HepG2 (cell line): ENCODE measurements around the gene CD68. TPM values are rescaled to one million over a fixed set of nuclear protein-coding genes. Genes with fewer than 3 reads are reported as not detected.

Source experiments
- ATAC-seq: fragments of 200-7000 bp; cut with Tn5 transposase; 3 replicates; pipeline ENCODE4 v1.9.1; 2020; ENCODE audit warnings: mild to moderate bottlenecking, moderate library complexity
- BruUV-seq: library from RNA; stranded (reverse); fragments of 400-500 nt; replicated peaks from 2 replicates; lab custom pipeline; 2021; lab: Mats Ljungman, UMichigan
- CTCF ChIA-PET: fragments of 300-600 bp; formaldehyde crosslinking; extraction: SDS; loops from one replicate; lab custom pipeline; 2021; ENCODE audit warnings: low total read pairs, inconsistent platforms, low intra/inter-chr PET ratio; lab: Yijun Ruan, JAX
- POLR2A ChIA-PET: fragments of 350-600 bp; sonication (Branson Sonifier 250); formaldehyde crosslinking; loops from one replicate; lab custom pipeline; 2020; ENCODE audit warnings: antibody characterized with exemption, inconsistent platforms; lab: Yijun Ruan, JAX
- DNase-seq: peaks from one replicate; pipeline ENCODE4 v3.0.0-alpha.2; 2015; ENCODE audit warnings: low spot score
- FAIRE-seq: peaks from 3 replicates; lab custom pipeline; 2011; peaks lifted over from hg19 to GRCh38; lab: Jason Lieb, UNC
- H2AFZ ChIP-seq: one replicate; pipeline ENCODE4 v1.6.1; 2011; ENCODE audit warnings: low read length, inconsistent platforms
- H3K27ac ChIP-seq: fragments of 300-600 bp; 3 replicates; pipeline ENCODE4 v1.8.0; 2011; ENCODE audit warnings: mixed run types, mild to moderate bottlenecking, mixed read lengths, low read length, inconsistent platforms; ENCODE audit not compliant: insufficient read depth; ENCODE audit errors: extremely low read length
- H3K27me3 ChIP-seq, 2 experiments: fragments of 200-600 bp in 1 of 2; 2 replicates in 1 of 2; 3 replicates in 1 of 2; pipeline versions ENCODE4 v1.6.0 to v1.8.0; 2011; ENCODE audit warnings: low read length in 2 of 2, mild to moderate bottlenecking in 2 of 2, moderate library complexity in 2 of 2, inconsistent platforms in 1 of 2; ENCODE audit not compliant: insufficient read depth in 2 of 2, control insufficient read depth in 1 of 2
- H3K36me3 ChIP-seq, 2 experiments: fragments of 200-600 bp in 1 of 2; replicated peaks in 1 of 2; 2 replicates in 1 of 2; 3 replicates in 1 of 2; pipeline versions ENCODE4 v1.5.1 to v1.8.0; 2011; ENCODE audit warnings: low read length in 2 of 2, inconsistent platforms in 1 of 2; ENCODE audit not compliant: insufficient read depth in 2 of 2, control insufficient read depth in 1 of 2
- H3K4me1 ChIP-seq: 2 replicates; pipeline ENCODE4 v1.5.1; 2012; ENCODE audit warnings: low read length, inconsistent platforms; ENCODE audit not compliant: insufficient read depth
- H3K4me2 ChIP-seq: 2 replicates; pipeline ENCODE4 v1.6.0; 2011; ENCODE audit warnings: low read depth, low read length, inconsistent platforms
- H3K4me3 ChIP-seq, 3 experiments: fragments of 200-600 bp in 1 of 3; sonication (generic), shearing (Covaris generic) in 1 of 3; replicated peaks in 1 of 3; 2 replicates each; pipeline ENCODE4 v1.5.1; 2011 to 2016; ENCODE audit warnings: low read length in 3 of 3, inconsistent platforms in 2 of 3, low read depth in 2 of 3, mild to moderate bottlenecking in 2 of 3, control low read depth in 1 of 3, mixed read lengths in 1 of 3; ENCODE audit not compliant: insufficient read depth in 1 of 3
- H3K79me2 ChIP-seq: one replicate; pipeline ENCODE4 v1.6.1; 2011; ENCODE audit warnings: low read length, inconsistent platforms; ENCODE audit not compliant: insufficient read depth
- H3K9ac ChIP-seq: 2 replicates; pipeline ENCODE4 v1.6.0; 2011; ENCODE audit warnings: mild to moderate bottlenecking, low read depth, low read length, inconsistent platforms; ENCODE audit not compliant: insufficient read depth
- H3K9me3 ChIP-seq: 2 replicates; pipeline ENCODE4 v1.5.1; 2012; ENCODE audit warnings: mild to moderate bottlenecking, low read length
- H4K20me1 ChIP-seq: 2 replicates; pipeline ENCODE4 v1.6.0; 2011; ENCODE audit warnings: inconsistent platforms, mild to moderate bottlenecking, low read length, moderate library complexity; ENCODE audit not compliant: insufficient read depth
- BCL6 ChIP-seq: IDR thresholded peaks from 2 replicates; pipeline ENCODE4 v1.6.1; 2016; ENCODE audit warnings: missing genetic modification reagents, missing compliant biosample characterization
- BORCS8-MEF2B ChIP-seq: sonication (generic); formaldehyde crosslinking; IDR thresholded peaks from 2 replicates; pipeline ENCODE4 v1.8.0; 2022; ENCODE audit warnings: mild to moderate bottlenecking, missing genetic modification reagents
- RARA ChIP-seq: IDR thresholded peaks from 2 replicates; pipeline ENCODE4 v1.6.1; 2016; ENCODE audit warnings: missing genetic modification reagents, missing compliant biosample characterization
- SUZ12 ChIP-seq: fragments of 150-350 bp; IDR thresholded peaks from 2 replicates; pipeline ENCODE4 v1.6.1; 2014; ENCODE audit warnings: low read depth, low read length
- TOE1 ChIP-seq: sonication (generic); formaldehyde crosslinking; IDR thresholded peaks from 2 replicates; pipeline ENCODE4 v1.4.0; 2020; ENCODE audit warnings: mild to moderate bottlenecking, missing genetic modification reagents
- XRCC5 ChIP-seq: fragments of 200-400 bp; formaldehyde crosslinking; optimal IDR thresholded peaks from 2 replicates; pipeline ENCODE3; 2017; ENCODE audit warnings: mild to moderate bottlenecking, low read length
- ZHX2 ChIP-seq, 2 experiments: sonication (generic) in 1 of 2; formaldehyde crosslinking in 1 of 2; IDR thresholded peaks; 2 replicates each; pipeline versions ENCODE4 v1.6.1 to v1.9.0; 2014 to 2022; ENCODE audit warnings: antibody characterized with exemption in 1 of 2, borderline replicate concordance in 1 of 2, inconsistent platforms in 1 of 2, low read depth in 1 of 2, missing genetic modification reagents in 1 of 2
- ZNF432 ChIP-seq: sonication (generic); formaldehyde crosslinking; IDR thresholded peaks from 2 replicates; pipeline ENCODE4 v1.5.0; 2020; ENCODE audit warnings: missing genetic modification reagents, mild to moderate bottlenecking, borderline replicate concordance
- WGBS: methylation state at CpG from one replicate; pipeline ENCODE4 v1.1.6; 2017; ENCODE audit warnings: low lambda C conversion rate; 5-methylcytosine and 5-hydroxymethylcytosine counted together
- in situ Hi-C: cut with HindIII; loops from 2 replicates; pipeline ENCODE4 v1.10.0; 2017; ENCODE audit warnings: low pct_unique_long_range_greater_than_20kb; ENCODE audit not compliant: extremely low pct_ligation_motif_present
- intact Hi-C: fragments of 100-400 bp; cut with micrococcal nuclease; formaldehyde crosslinking; loops from one replicate; pipeline ENCODE4 v1.10.0; 2022; ENCODE audit not compliant: unreplicated experiment
- polyA plus RNA-seq, 8 experiments: library from polyadenylated mRNA; depleted of rRNA in 3 of 8; stranded (reverse) in 7 of 8; unstranded in 1 of 8; fragments of >200 nt; fragmentation: Illumina TruSeq in 4 of 8; extraction: Trizol in 4 of 8; gene quantifications; 2 replicates each; pipeline versions ENCODE4 v1.2.1 to v1.2.3, GENCODE V29; 2011 to 2016; ENCODE audit warnings: low read depth in 4 of 8, missing spikeins in 1 of 8, mixed read lengths in 1 of 8; ENCODE audit not compliant: insufficient read depth in 1 of 8
- total RNA-seq, 5 experiments: library from RNA; depleted of rRNA; stranded (reverse); fragments of >200 nt; fragmentation: Illumina TruSeq; extraction: Trizol; gene quantifications; 2 replicates each; pipeline ENCODE4 v1.2.3, GENCODE V29; 2016; ENCODE audit warnings: low read depth in 1 of 5

CD68 gene
- total and polyA plus RNA-seq, 2 of the 13 experiments (the other 11 are each of a cell fraction or from before 2014, with no cell fraction given): 10.3 to 104 TPM

- WGBS: 36% methylated on average over 5 of the region's 5 CpGs
Observed at GRCh38 chr17:7618608-7619007, 39.2 kb downstream of the CD68 start.

More at GRCh38 chr17:7618608-7619007, 39.2 kb downstream of the CD68 start:
- FAIRE-seq (no peak), DNase-seq (no peak), ATAC-seq (no peak)
- CTCF ChIA-PET: no interaction called here
- H3K4me2 ChIP-seq: peak overlapping the region; percentile 36; the same call in 1 of the 2 replicates
- H4K20me1 ChIP-seq: no peaks in the 10 kb centered on the region
- no peaks in the 10 kb centered on the region for H3K27me3 ChIP-seq
- intact Hi-C loops: no loop called here
- peaks cover 6% of the 10 kb centered on the region for H3K79me2 ChIP-seq
- H3K36me3 ChIP-seq: no peaks in the 10 kb centered on the region
- H3K9me3 ChIP-seq: no peaks in the 10 kb centered on the region
- POLR2A ChIA-PET: interaction anchor here (0.6 to 3.5 kb wide), 5 partner anchors 8 to 69 kb away, joined by 3 to 25 read pairs (median 3); partner anchors contain the start of genes ATP1B2, SAT2, SHBG and TP53
- peaks cover 29% of the 10 kb centered on the region for H3K4me1 ChIP-seq
- H3K9ac ChIP-seq: no peak overlapping the region
- H2AFZ ChIP-seq: no peak overlapping the region
- no peak overlapping the region for H3K27ac ChIP-seq
- in situ Hi-C loops: no loop called here
- TF ChIP-seq TOE1 (CRISPR knock-in tag) (no peak), SUZ12 (no peak), BCL6 (peak; percentile 44; the same call in 1 of the 2 replicates), BORCS8-MEF2B (CRISPR knock-in tag) (no peak), RARA (CRISPR knock-in tag) (0 out of 2 replicates have a peak, but pooled peaks have one; percentile 21), ZHX2 (IDR thresholded peaks at IDR 0.05; ENCODE audit: low read depth) (no peak), ZHX2 (CRISPR knock-in tag; IDR thresholded peaks at IDR 0.05; ENCODE audit: borderline replicate concordance) (no peak), XRCC5 (no peak), ZNF432 (CRISPR knock-in tag) (no peak)
- no peak overlapping the region for H3K4me3 ChIP-seq
- no TSS peak for BruUV-seq
